Midbrain (tissue), 1 donor: ENCODE results near the gene SUCLA2.

Source experiments
- DNase-seq: peaks from one replicate; lab custom pipeline; 2025; lab: John Stamatoyannopoulos, UW

The SUCLA2 gene

GRCh38 chr13:47901441-47901840, 99.6 kb downstream of the SUCLA2 start:
- no peak for DNase-seq

DNA sequence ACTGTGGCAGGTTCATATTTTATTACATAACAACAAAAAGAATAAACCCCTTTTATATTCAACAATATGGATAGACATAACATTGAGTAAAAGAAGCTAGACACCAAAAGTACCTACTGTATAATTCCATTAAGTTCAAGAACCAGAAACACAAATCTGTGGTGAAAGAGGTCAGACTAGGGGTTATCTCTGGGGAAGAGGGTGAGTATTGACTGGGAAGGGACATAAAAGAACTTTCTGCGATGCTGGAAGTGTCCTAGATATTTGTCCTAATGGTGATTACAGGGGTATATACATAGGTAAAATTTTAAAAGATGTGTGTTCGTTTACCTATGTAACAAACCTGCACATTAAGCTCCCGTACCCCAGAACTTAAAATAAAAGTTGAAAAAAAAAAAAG, 103.0 kb downstream of the SUCLA2 start:
- no peak for DNase-seq

DNA sequence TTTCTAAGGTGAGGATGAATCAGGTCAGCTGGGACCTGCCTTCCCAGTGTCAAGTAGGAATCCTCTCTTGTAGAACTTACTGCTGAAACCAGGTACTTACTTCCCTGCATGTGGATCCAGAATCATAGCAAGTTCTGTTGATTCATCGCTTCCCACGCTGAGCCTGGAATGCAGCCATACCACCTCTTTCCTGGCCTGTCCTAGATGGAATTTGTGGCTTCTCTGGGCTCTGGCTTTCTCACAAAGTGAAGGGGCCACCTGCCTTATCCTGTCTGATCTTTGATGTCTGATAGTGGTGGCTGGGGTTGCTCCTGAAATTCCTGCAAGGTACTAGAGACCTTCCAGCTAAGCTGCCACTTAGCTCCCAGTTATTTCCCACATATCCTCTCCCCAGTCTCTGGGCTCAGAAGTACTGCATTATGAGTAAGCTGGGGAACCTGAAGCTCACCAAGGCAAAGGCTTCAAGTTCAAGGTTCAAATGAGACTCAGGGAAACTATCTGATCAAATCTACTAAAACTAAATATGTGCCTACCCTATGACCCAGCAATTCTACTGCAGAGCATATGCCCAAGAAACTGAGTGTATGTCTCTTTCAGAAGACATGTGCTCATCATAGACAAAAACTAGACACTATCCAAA, 103.5 kb downstream of the SUCLA2 start:
- DNase-seq: no peak

GRCh38 chr13:47896546-47896945, 104.5 kb downstream of the SUCLA2 start:
- DNase-seq: no peak

DNA sequence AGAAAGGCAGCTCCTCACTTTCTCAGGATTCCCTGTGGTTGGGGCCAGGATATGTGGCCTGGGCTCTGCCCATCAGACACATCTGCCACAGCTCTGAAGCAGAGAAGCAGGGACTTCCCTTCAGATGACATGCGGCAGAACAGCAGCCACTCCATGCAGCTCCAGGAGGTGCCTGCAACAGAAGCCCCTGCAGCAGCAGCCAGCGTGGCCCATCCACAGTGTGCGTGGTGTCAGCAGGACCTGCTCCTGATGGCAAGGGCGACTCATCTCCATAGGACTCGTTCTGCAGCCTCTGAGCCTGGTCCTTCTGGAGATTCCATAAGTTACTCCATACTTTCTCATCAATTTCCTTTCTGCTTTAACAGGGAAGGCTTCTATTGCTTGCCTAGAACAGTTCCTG, 105.0 kb downstream of the SUCLA2 start:
- DNase-seq: no peak

DNA sequence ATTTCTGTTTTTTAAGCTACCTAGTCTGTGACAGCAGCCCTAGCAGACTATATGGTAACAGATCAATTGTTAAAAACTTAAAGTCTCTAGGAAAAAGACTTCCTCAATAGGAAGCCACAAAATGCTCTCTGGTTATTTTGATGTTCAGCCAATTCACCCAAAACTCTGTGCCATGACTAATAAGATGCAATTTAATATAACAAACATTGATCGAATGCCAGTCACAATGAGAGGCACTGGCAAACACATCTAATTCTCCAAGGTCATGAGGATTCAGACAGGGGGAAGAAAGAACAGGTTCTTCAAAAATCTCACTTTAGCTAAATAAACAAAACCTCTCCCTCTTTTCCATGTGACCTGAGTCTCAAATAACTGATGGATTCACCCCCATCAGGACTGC, 107.5 kb downstream of the SUCLA2 start:
- DNase-seq: no peak
